GM21619 (cell line): ENCODE data around the gene PRR7.

Source experiments
- ATAC-seq: cut with Tn5 transposase; IDR thresholded peaks from one replicate; pipeline ENCODE4 v1.9.1; 2021; ENCODE audit not compliant: unreplicated experiment

The PRR7 gene

GRCh38 chr5:177434942-177435738, 11.5 kb upstream of the PRR7 start:
- ATAC-seq: no peak

GRCh38 chr5:177435847-177436536, 10.6 kb upstream of the PRR7 start:
- no peak for ATAC-seq

- no peak for ATAC-seq
These were observed 9.0 kb upstream of the PRR7 start for GRCh38 chr5:177437623-177438022.

- ATAC-seq: no peak
These were observed 8.1 kb upstream of the PRR7 start for GRCh38 chr5:177438468-177438867.

- ATAC-seq: no peak
These were observed 7.0 kb upstream of the PRR7 start for GRCh38 chr5:177439518-177440053.

- ATAC-seq: no peak
These were observed 6.2 kb upstream of the PRR7 start for GRCh38 chr5:177440211-177440989.

GRCh38 chr5:177440990-177441780, 5.4 kb upstream of the PRR7 start:
- no peak for ATAC-seq

GRCh38 chr5:177442066-177442826, 4.4 kb upstream of the PRR7 start:
- no peak for ATAC-seq

GRCh38 chr5:177443144-177443983, 3.2 kb upstream of the PRR7 start:
- ATAC-seq: no peak

- ATAC-seq: no peak
These were observed 2.2 kb upstream of the PRR7 start for GRCh38 chr5:177444106-177445051.

GRCh38 chr5:177445052-177445916, 1.3 kb upstream of the PRR7 start:
- no peak for ATAC-seq

- no peak for ATAC-seq
These were observed 756 bp upstream of the PRR7 start for GRCh38 chr5:177445917-177446199.

- ATAC-seq: peak; percentile 26
These were observed 524 bp downstream of the PRR7 start for GRCh38 chr5:177447066-177447610.

GRCh38 chr5:177447611-177448243, 1.1 kb downstream of the PRR7 start:
- no peak for ATAC-seq

GRCh38 chr5:177448244-177448950, 1.8 kb downstream of the PRR7 start:
- ATAC-seq: no peak
